ENCODE measurements around the gene TTN.

GRCh38 chr2:178756843-178757242 is 50.4 kb downstream of the TTN start:
- TF ChIP-seq CREB5 (CRISPR knock-in tag; IDR thresholded peaks at IDR 0.05; ENCODE audit: low read depth) (no peak), RARB (CRISPR knock-in tag; IDR thresholded peaks at IDR 0.05) (no peak), OSR1 (CRISPR knock-in tag; IDR thresholded peaks at IDR 0.05) (no peak), CSDC2 (CRISPR knock-in tag; IDR thresholded peaks at IDR 0.05) (no peak), ARNTL (CRISPR knock-in tag; IDR thresholded peaks at IDR 0.05; ENCODE audit: borderline replicate concordance, low read depth) (no peak), ZFP30 (CRISPR knock-in tag; IDR thresholded peaks at IDR 0.05) (no peak), SNAI2 (CRISPR knock-in tag; IDR thresholded peaks at IDR 0.05) (no peak)

All from SK-N-SH treated with all-trans-retinoic acid at 6 μM for 48 hours (cell line).